ENCODE measurements around the gene OPN4.

Gene OPN4

DNA sequence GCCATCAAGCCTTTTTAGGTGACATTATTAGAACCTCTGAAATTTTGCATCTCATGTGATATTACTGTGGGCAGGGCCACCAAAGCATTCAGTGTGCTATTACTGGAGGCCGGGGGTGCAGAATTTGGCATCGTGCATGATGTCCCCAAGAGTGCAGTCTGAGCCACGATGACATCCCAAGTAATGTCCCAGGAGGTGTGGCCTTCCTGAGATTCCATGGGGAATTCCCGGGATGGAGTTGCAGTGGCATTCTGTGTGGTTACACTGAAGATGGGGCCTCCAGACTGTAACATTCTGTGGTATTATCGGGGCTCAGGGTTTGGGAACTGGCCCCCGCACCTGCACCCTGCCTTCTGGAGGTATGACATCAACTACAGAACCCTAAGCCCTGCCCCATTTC is 23.0 kb downstream of the OPN4 start:
- in situ Hi-C loops (cut with MboI; ENCODE audit: low sequenced_read_pairs): no loop called here

DNA sequence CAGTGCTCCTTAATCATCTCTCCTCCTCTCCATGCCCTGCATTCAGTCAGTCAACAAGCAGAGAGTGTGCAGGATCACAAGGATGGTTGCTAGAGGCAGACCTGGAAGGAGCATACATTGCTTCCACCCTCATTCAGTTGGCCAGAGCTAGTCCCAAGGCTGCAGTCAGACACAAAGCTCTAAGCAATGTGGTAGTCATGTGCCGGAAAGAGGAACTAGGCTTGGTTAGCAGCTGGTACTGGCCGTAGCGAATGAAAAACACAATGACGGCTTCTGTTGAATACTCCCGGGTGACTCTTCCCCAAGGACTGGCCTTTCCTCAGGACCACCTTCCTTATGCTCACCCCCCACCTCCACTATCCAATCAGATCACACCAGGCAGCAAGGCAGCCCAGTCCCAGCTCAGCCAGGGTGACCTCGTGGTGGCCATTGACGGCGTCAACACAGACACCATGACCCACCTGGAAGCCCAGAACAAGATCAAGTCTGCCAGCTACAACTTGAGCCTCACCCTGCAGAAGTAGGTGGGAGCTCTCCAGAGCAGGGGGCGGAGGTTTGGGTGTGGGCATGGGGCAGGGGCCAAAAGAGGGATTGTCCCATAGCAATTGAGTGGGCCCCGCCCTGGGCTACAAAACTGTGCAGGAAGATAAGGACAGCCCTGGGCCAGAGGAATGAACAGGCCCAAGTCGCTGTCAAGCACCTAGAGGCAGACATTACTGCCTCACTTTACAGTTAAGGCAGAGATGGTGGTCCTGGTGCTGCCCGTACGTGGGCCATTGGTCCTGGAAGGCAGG is 24.8 kb downstream of the OPN4 start:
- in situ Hi-C loops (cut with MboI; ENCODE audit: low sequenced_read_pairs): no loop called here

GRCh38 chr10:86681047-86681446 is 26.7 kb downstream of the OPN4 start:
- in situ Hi-C loops (cut with MboI; ENCODE audit: low sequenced_read_pairs): no loop called here

DNA sequence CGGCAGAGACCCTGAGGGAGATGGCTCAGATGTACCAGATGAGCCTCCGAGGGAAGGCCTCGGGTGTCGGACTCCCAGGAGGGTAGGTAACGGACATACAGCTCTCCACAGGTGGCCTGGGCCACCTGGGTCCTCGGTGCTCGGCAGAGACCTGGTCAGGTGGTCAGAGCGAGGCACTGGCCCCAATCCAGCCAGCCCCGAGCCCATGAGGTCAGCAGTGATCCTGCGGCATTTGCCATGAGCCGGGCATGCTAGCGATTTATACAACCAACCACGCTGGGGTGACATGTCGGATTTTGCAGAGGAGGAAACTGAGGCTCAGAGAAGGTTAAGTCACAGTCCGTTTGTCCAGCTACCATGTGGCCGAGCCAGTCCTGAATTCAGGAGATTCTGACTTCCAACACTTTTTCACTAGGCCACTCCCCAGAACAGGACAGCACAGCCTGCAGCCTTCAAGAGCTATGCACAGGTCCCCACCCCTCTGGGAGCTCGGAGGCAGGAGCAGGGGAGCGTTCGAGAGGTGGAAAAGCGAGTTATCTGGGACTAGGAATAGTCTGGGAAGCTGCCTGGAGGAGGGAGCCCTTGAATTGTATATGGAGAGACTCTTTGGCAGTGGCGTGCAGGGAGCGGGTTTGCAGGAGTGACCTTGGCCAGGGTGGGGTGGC is 27.5 kb downstream of the OPN4 start:
- in situ Hi-C loops (cut with MboI; ENCODE audit: low sequenced_read_pairs): no loop called here

GRCh38 chr10:86682675-86683074 is 28.3 kb downstream of the OPN4 start:
- in situ Hi-C loops (cut with MboI; ENCODE audit: low sequenced_read_pairs): no loop called here

DNA sequence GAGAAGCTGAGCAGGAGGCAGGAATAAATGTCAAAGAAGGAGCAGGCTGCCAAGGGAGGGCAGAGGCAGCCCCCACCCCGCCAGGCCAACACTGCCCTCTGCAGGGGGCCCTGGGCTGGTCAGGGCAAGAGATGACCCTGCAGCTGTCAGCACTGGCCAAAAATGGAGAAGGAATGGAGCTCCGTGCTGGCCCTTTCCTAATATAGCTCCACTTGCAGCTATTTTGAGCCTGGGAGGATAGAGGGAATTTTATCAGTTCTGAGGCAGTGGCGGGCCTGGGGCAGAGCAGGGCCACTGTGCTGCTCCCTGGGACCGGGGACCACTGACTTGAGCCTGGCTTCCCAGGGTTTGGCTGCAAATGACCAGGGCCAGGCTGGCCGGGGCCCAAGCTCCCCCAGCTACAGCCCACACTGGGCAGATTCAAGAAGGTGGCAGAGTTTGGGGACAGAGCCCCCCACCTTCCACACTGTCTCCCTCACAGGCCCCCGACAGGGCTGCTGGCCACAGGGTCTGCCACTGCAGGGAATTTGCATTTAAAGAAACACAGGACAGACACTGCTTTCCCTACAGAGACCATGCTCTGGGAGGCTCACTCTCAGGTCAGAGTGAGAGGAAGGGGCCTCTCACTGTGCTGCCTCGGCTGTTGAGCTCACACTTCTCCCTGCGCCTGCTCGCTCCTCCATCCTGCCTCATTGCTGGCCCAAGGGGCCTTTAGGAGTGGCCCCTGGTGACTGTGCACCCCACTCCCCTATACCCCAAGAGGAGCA is 30.2 kb downstream of the OPN4 start:
- in situ Hi-C loops (cut with MboI; ENCODE audit: low sequenced_read_pairs): no loop called here

- in situ Hi-C loops (cut with MboI; ENCODE audit: low sequenced_read_pairs): no loop called here
Measured at GRCh38 chr10:86685416-86685815, 31.1 kb downstream of the OPN4 start.

- in situ Hi-C loops (cut with MboI; ENCODE audit: low sequenced_read_pairs): no loop called here
Measured at GRCh38 chr10:86685893-86686632, 31.7 kb downstream of the OPN4 start.

DNA sequence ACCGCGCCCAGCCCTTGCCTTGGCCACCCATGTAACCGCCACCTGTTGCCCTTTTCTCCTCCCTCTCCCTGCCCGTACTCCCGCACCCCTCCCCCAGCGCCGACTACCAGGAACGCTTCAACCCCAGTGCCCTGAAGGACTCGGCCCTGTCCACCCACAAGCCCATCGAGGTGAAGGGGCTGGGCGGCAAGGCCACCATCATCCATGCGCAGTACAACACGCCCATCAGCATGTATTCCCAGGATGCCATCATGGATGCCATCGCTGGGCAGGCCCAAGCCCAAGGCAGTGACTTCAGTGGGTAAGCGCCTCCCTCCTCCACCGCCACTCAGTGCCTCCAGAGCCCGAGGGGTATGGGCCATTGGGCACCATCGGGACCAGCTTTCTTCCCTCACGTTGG is 32.6 kb downstream of the OPN4 start:
- in situ Hi-C loops (cut with MboI; ENCODE audit: low sequenced_read_pairs): no loop called here

- in situ Hi-C loops (cut with MboI; ENCODE audit: low sequenced_read_pairs): no loop called here
Measured at GRCh38 chr10:86687750-86688149, 33.4 kb downstream of the OPN4 start.

GRCh38 chr10:86688398-86688921 is 34.1 kb downstream of the OPN4 start:
- in situ Hi-C loops (cut with MboI; ENCODE audit: low sequenced_read_pairs): no loop called here

DNA sequence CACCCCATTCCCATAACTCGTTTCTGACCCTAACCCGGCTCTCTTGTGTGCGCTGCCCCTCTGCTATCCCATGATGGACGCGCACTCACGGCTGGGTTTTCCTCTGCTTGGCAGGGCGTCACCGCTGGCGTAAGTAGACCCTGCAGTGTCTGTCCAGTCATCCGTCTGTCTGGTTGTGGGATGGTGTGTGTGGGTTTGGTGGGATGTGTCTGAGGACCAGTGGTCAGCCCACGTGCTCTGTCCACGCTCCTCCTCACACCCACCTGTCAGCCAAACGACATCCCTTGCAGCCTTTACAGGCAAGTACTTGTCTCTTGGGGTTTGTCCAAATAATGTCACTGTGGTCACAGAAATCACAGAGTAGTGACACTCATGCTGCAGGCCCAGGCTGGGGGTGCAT is 34.8 kb downstream of the OPN4 start:
- in situ Hi-C loops (cut with MboI; ENCODE audit: low sequenced_read_pairs): no loop called here

DNA sequence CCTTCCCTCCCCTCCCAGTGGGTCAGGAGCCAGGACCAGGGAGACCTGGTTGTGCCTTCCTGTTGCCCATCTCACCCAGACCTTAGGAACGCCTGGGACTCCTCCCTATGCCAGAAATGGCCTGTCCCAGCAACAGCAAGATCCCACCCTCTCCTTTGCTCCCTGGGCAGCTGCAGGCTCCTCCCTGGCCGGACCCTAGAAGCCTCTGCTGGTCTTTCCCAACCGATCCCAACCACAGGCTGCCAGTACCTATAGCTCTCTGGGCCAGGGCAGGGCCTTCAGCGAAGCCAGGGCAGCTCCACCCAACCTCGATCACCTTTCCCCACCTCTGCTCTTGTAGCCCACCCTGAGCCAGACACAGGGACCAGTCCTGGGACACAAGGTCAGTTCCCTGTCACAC is 35.9 kb downstream of the OPN4 start:
- in situ Hi-C loops (cut with MboI; ENCODE audit: low sequenced_read_pairs): loop anchor here (10.0 kb wide), 1 partner anchor 215 kb away; no protein-coding TSS in a partner anchor

DNA sequence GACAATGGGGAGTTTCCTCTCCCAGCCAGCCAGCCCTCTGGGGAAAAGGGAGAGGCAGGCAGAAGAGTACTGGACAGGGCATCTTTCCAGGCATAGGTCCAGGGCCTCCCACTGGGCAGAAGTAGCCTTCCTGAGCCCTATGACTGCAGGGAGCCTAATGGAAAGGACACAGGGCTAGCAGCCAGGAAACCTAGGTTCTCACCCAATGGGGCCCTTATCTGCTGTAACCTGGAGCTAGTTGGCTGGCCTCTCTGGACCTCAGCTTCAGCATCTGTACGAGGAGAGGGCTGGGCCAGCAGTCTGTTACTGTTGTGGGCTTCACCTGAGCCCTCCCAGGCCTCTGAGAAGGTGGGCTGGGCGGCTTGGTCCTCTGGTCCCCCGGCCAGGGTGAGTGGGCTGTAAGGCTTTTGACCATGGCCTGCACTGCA is 36.3 kb downstream of the OPN4 start:
- in situ Hi-C loops (cut with MboI; ENCODE audit: low sequenced_read_pairs): loop anchor here (10.0 kb wide), 1 partner anchor 214 kb away; no protein-coding TSS in a partner anchor

- in situ Hi-C loops (cut with MboI; ENCODE audit: low sequenced_read_pairs): loop anchor here (10.0 kb wide), 1 partner anchor 213 kb away; no protein-coding TSS in a partner anchor
Measured at GRCh38 chr10:86691333-86692022, 37.1 kb downstream of the OPN4 start.

GRCh38 chr10:86692023-86692514 is 37.7 kb downstream of the OPN4 start:
- in situ Hi-C loops (cut with MboI; ENCODE audit: low sequenced_read_pairs): loop anchor here (10.0 kb wide), 1 partner anchor 213 kb away; no protein-coding TSS in a partner anchor

- in situ Hi-C loops (cut with MboI; ENCODE audit: low sequenced_read_pairs): loop anchor here (10.0 kb wide), 1 partner anchor 212 kb away; no protein-coding TSS in a partner anchor
Measured at GRCh38 chr10:86692664-86693063, 38.3 kb downstream of the OPN4 start.

DNA sequence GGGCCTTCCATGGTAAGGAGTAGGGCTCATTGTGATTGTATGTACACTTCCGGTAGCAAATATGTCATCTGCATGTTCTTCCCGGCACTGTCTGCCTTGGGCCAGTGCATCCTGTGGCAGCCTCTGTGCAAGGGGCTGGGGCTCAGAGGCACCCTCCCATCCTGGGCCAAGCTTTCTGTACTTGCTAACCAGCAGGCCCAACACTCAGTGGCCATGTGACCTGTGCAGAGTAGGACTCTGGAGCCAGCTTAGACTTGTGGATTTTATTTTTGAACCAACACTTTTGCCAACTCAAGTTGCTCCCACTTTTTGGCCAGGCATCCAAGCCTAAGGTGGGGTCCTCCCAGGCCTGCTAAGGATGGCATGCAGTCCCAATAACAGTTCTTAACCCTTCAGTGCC is 38.9 kb downstream of the OPN4 start:
- in situ Hi-C loops (cut with MboI; ENCODE audit: low sequenced_read_pairs): loop anchor here (10.0 kb wide), 1 partner anchor 212 kb away; no protein-coding TSS in a partner anchor

- in situ Hi-C loops (cut with MboI; ENCODE audit: low sequenced_read_pairs): loop anchor here (10.0 kb wide), 1 partner anchor 211 kb away; no protein-coding TSS in a partner anchor
Measured at GRCh38 chr10:86693721-86694369, 39.5 kb downstream of the OPN4 start.
